ENCODE data around the gene SYNDIG1.

Gene SYNDIG1

DNA sequence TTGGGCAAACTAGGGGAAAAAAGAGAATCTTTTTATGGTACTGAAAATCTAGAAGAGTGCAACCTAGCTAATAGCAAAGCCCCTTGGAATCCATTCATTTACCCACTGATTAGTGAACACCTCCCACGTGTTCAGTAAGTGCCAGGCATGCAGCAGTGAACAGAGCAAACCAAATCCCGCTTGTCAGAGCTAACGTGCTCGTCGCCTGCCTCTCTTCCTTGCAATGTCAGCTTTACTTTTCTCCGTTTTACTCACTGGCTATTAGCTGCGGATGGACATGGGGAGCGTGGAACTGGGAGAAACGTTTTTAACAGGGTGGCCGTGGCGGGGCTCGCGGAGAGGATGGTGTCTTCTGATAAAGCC lies 120.4 kb downstream of the SYNDIG1 start:
- Mint-ChIP-seq H3K9me3 (no peaks in the 10 kb centered on the region), H3K36me3 (ENCODE audit: low read depth) (no peaks in the 10 kb centered on the region), H3K27me3 (peaks cover 3% of the 10 kb centered on the region), H3K4me3 (no peak overlapping the region), H3K4me1 (ENCODE audit: low read depth) (no peaks in the 10 kb centered on the region), H3K27ac (no peak overlapping the region)

GRCh38 chr20:24590178-24590982 lies 121.0 kb downstream of the SYNDIG1 start:
- Mint-ChIP-seq H3K27me3 (peaks cover 3% of the 10 kb centered on the region), H3K4me3 (no peak overlapping the region), H3K27ac (no peak overlapping the region), H3K9me3 (no peaks in the 10 kb centered on the region), H3K36me3 (ENCODE audit: low read depth) (no peaks in the 10 kb centered on the region), H3K4me1 (ENCODE audit: low read depth) (no peaks in the 10 kb centered on the region)

- Mint-ChIP-seq H3K9me3 (peaks cover 22% of the 10 kb centered on the region), H3K27me3 (peaks cover 4% of the 10 kb centered on the region), H3K4me3 (no peak overlapping the region), H3K4me1 (ENCODE audit: low read depth) (no peaks in the 10 kb centered on the region), H3K27ac (no peak overlapping the region), H3K36me3 (ENCODE audit: low read depth) (no peaks in the 10 kb centered on the region)
Observed at GRCh38 chr20:24597051-24597450, 127.6 kb downstream of the SYNDIG1 start.

GRCh38 chr20:24598346-24598745 lies 128.9 kb downstream of the SYNDIG1 start:
- H3K27me3 Mint-ChIP-seq: peaks cover 4% of the 10 kb centered on the region
- H3K27ac Mint-ChIP-seq: no peak overlapping the region
- no peaks in the 10 kb centered on the region for H3K4me1 Mint-ChIP-seq (ENCODE audit: low read depth)
- peaks cover 22% of the 10 kb centered on the region for H3K9me3 Mint-ChIP-seq
- no peak overlapping the region for H3K4me3 Mint-ChIP-seq
- no peaks in the 10 kb centered on the region for H3K36me3 Mint-ChIP-seq (ENCODE audit: low read depth)

DNA sequence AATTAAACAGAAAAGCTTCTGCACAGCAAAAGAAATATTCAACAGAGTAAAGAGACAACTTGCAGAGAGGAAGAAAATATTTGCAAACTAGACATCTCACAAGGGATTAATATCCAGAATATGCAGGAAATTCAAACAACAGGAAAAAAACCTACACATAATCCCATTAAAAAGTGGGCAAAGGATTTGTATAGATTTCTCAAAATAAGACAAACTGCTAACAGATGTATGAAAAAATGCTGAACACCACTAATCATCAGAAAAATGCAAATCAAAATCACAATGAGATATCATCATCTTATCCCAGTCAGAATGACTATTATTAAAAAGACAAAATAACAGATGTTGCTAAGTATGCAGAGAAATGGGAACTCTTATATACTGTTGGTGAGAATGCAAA lies 129.6 kb downstream of the SYNDIG1 start:
- peaks cover 6% of the 10 kb centered on the region for H3K27me3 Mint-ChIP-seq

DNA sequence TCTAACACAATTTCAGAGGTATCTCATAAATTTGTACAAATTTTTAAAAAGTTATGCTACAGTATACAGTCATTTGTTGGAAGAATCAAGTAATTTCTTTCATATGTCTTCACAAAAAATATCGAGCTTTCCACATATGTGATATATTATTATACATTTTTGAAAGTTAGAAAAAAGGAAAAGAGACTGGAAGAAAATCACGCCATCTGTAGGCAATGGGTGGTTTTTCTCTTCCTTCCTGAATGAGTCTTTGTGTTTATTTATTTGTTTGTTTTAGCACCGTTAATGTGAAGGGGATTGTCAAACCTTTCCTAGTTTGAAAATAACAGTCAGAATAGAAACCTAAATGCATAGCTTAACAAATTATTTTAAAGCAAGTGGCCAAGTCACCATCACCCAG lies 130.6 kb downstream of the SYNDIG1 start:
- H3K4me1 Mint-ChIP-seq (ENCODE audit: low read depth): no peaks in the 10 kb centered on the region
- peaks cover 22% of the 10 kb centered on the region for H3K9me3 Mint-ChIP-seq
- H3K27me3 Mint-ChIP-seq: peaks cover 11% of the 10 kb centered on the region
- H3K36me3 Mint-ChIP-seq (ENCODE audit: low read depth): no peaks in the 10 kb centered on the region
- H3K4me3 Mint-ChIP-seq: no peak overlapping the region
- H3K27ac Mint-ChIP-seq: no peak overlapping the region

More for the DNA sequence above, 129.6 kb downstream of the SYNDIG1 start:
- H3K4me1 Mint-ChIP-seq (ENCODE audit: low read depth): no peaks in the 10 kb centered on the region
- H3K27ac Mint-ChIP-seq: no peak overlapping the region
- no peaks in the 10 kb centered on the region for H3K36me3 Mint-ChIP-seq (ENCODE audit: low read depth)
- no peak overlapping the region for H3K4me3 Mint-ChIP-seq
- H3K9me3 Mint-ChIP-seq: peaks cover 22% of the 10 kb centered on the region

- Mint-ChIP-seq H3K4me1 (ENCODE audit: low read depth) (no peaks in the 10 kb centered on the region), H3K27ac (no peak overlapping the region), H3K9me3 (peaks cover 22% of the 10 kb centered on the region), H3K27me3 (peaks cover 11% of the 10 kb centered on the region), H3K4me3 (no peak overlapping the region), H3K36me3 (ENCODE audit: low read depth) (no peaks in the 10 kb centered on the region)
Observed at GRCh38 chr20:24603454-24603853, 134.0 kb downstream of the SYNDIG1 start.

DNA sequence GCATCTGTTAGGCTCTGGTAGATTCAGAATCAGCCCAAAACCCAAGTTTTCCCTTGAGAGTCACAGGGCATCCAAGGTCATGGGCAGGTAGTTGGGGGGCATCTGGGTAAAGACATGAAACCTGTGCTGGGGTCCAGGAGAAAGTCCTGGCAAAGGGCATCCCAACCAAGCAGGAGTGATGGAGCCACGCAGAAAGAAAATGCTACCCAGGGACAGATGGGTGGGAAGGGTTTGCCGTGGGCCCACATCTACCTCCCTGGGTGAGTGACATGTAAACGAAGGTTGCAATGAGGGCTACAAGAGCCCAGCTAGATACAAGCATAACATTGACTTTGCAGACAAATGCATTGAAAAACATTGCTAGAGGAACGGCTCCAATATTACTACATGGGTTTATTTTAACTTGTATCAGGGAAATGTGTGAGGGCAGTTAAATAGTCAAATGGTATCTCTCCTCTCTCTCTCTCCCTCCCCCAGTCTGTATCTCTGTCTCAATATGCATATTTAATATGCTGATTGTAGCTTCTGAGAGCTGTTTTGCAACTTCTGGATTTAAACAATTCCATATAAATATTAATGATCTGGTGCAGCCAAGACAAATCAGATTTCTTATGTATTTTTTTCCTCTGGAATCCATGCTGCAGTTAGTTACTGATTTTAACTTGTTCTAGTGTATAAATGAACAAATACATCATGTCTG lies 135.7 kb downstream of the SYNDIG1 start:
- peaks cover 7% of the 10 kb centered on the region for H3K27me3 Mint-ChIP-seq
- peaks cover 14% of the 10 kb centered on the region for H3K9me3 Mint-ChIP-seq
- H3K27ac Mint-ChIP-seq: no peak overlapping the region
- no peaks in the 10 kb centered on the region for H3K36me3 Mint-ChIP-seq (ENCODE audit: low read depth)
- H3K4me3 Mint-ChIP-seq: no peak overlapping the region
- no peaks in the 10 kb centered on the region for H3K4me1 Mint-ChIP-seq (ENCODE audit: low read depth)

GRCh38 chr20:24605937-24606455 lies 136.6 kb downstream of the SYNDIG1 start:
- H3K27ac Mint-ChIP-seq: no peak overlapping the region
- H3K4me1 Mint-ChIP-seq (ENCODE audit: low read depth): no peaks in the 10 kb centered on the region
- H3K36me3 Mint-ChIP-seq (ENCODE audit: low read depth): no peaks in the 10 kb centered on the region
- no peak overlapping the region for H3K4me3 Mint-ChIP-seq
- H3K27me3 Mint-ChIP-seq: peaks cover 7% of the 10 kb centered on the region
- peaks cover 8% of the 10 kb centered on the region for H3K9me3 Mint-ChIP-seq

GRCh38 chr20:24607402-24607801 lies 138.0 kb downstream of the SYNDIG1 start:
- H3K27me3 Mint-ChIP-seq: peaks cover 7% of the 10 kb centered on the region
- H3K4me3 Mint-ChIP-seq: no peak overlapping the region
- no peaks in the 10 kb centered on the region for H3K4me1 Mint-ChIP-seq (ENCODE audit: low read depth)
- no peak overlapping the region for H3K27ac Mint-ChIP-seq
- no peaks in the 10 kb centered on the region for H3K36me3 Mint-ChIP-seq (ENCODE audit: low read depth)
- H3K9me3 Mint-ChIP-seq: no peaks in the 10 kb centered on the region

DNA sequence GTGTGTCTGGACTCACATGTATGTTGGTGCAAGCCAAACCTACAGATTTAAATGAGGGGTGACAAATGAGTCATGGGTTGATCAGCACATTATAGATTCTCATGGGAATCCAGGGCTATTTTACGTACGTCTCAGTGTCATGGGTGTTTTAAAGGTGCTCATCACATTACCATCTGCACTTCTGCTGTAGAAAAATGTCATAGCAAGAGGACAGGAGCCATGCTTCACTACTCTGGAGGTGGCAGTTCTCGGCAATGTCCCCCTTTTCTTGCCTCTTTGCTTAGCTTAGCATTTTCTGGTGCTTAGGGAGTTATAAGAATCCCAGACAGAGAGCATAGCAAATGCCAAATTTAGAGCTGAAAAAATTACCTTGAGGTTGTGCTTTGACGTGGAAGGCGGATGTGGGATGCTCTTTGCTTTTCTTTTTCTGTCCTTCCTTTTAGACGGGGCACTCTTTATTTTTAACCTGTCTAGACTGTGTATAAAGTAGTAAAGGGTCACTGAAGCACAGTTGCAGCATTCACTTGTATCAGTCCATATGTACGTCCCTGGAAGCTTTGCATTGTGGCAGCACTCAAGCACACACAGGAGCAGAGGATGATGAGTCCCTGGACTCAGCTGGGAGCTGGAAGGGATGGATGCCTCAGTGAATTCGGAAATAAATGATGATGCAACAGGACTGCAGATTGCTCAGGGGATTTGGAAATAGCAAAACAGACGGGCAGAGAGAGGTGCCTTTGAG lies 139.7 kb downstream of the SYNDIG1 start:
- H3K27ac Mint-ChIP-seq: no peak overlapping the region

DNA sequence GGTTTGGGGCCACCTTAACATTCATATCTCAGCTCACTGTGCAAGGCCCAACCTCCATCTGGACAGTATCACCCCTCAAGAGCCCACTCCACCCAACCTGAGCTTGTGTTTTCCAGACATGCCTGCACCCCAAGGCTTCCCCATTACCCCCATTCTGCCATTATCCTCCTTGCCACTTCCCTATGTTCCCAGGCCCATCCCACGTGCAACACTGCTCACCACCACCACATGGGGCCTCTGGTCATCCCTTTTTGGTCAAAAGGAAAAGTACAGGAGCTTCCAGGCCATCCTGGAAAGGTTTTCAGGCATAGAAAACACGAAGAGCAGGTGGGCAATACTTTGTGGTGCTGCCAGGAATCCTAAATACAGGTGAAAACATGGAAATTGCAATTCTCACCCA lies 140.3 kb downstream of the SYNDIG1 start:
- Mint-ChIP-seq H3K27ac (no peak overlapping the region), H3K9me3 (no peaks in the 10 kb centered on the region), H3K27me3 (no peaks in the 10 kb centered on the region), H3K4me3 (no peak overlapping the region), H3K36me3 (ENCODE audit: low read depth) (no peaks in the 10 kb centered on the region), H3K4me1 (ENCODE audit: low read depth) (no peaks in the 10 kb centered on the region)

More for the DNA sequence above, 139.7 kb downstream of the SYNDIG1 start:
- Mint-ChIP-seq H3K4me1 (ENCODE audit: low read depth) (no peaks in the 10 kb centered on the region), H3K36me3 (ENCODE audit: low read depth) (no peaks in the 10 kb centered on the region), H3K4me3 (no peak overlapping the region), H3K27me3 (peaks cover 4% of the 10 kb centered on the region), H3K9me3 (no peaks in the 10 kb centered on the region)

GRCh38 chr20:24610341-24611115 lies 141.1 kb downstream of the SYNDIG1 start:
- H3K4me1 Mint-ChIP-seq (ENCODE audit: low read depth): no peaks in the 10 kb centered on the region
- H3K27me3 Mint-ChIP-seq: no peaks in the 10 kb centered on the region
- H3K9me3 Mint-ChIP-seq: no peaks in the 10 kb centered on the region
- no peak overlapping the region for H3K27ac Mint-ChIP-seq
- no peak overlapping the region for H3K4me3 Mint-ChIP-seq
- H3K36me3 Mint-ChIP-seq (ENCODE audit: low read depth): no peaks in the 10 kb centered on the region

DNA sequence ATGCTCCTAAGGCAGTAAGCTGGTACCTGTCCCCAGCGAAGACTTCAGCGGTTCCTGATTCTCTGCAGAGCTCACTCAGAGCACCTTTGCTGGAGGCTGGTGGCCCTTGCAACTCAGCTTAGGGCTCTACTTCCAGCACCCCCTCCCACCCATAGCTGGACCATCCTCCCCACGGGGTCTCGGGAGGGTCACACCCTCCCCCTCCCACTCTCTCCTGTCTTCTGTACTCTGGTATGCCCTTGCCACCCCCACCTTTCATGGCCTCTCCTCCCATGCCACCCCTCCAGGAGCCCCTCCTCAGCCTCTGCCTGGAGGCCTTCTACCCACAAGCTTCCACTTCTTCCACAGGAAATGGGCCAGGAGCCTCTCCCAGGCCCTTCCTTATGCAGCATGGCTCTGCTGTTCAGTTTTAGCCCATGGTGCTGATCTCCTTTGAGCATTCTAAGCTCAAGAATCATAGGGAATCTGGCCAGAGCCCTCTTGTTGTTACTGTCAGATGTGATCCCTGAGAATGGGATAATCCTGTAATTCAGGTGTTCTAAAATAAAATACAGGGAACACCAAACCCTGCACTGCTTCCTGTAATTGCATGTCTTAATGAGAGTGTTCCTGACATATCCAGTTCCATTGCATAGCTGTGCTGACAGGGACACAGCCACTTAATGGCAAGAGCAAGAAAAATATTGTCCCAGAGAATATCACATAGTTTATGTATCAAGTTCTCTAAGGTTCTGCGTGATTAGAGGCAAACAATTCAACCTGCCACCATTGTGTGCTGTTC lies 142.1 kb downstream of the SYNDIG1 start:
- no peak overlapping the region for H3K4me3 Mint-ChIP-seq
- no peaks in the 10 kb centered on the region for H3K27me3 Mint-ChIP-seq
- no peaks in the 10 kb centered on the region for H3K36me3 Mint-ChIP-seq (ENCODE audit: low read depth)
- H3K4me1 Mint-ChIP-seq (ENCODE audit: low read depth): no peaks in the 10 kb centered on the region
- H3K27ac Mint-ChIP-seq: no peak overlapping the region
- no peaks in the 10 kb centered on the region for H3K9me3 Mint-ChIP-seq

All from stimulated activated naive CD8-positive, alpha-beta T cell treated with anti-CD3 and anti-CD28 coated beads, Interleukin-15, Interleukin-2, amounts not matched to agents 100 ng/mL and 50 ng/mL, for 24 hours (primary cell).